Progenitor cell of endocrine pancreas (in vitro differentiated cells): ENCODE measurements around the gene SCGB1C2. TPM values are rescaled to one million over a fixed set of nuclear protein-coding genes. Genes with fewer than 3 reads are reported as not detected.
"Not testable (repeated sequence)": the region's sequence is repeated elsewhere in the genome, so short reads cannot be mapped to it uniquely, and the experiment has no call there.

ENCODE experiments used
- DNase-seq: peaks from one replicate; pipeline ENCODE4 v3.0.0; 2021; ENCODE audit warnings: low spot score; ENCODE audit not compliant: unreplicated experiment
- H3K27ac Mint-ChIP-seq: 2 replicates; pipeline ENCODE4 v1.8.0; 2021; ENCODE audit warnings: mild to moderate bottlenecking, moderate library complexity, mixed read lengths
- H3K27me3 Mint-ChIP-seq: 2 replicates; pipeline ENCODE4 v1.8.0; 2021; ENCODE audit warnings: mixed read lengths
- H3K36me3 Mint-ChIP-seq: 2 replicates; pipeline ENCODE4 v1.8.0; 2022; ENCODE audit warnings: mixed read lengths; ENCODE audit not compliant: insufficient read depth
- H3K4me1 Mint-ChIP-seq: 2 replicates; pipeline ENCODE4 v1.8.0; 2021; ENCODE audit warnings: low read depth, mixed read lengths
- H3K4me3 Mint-ChIP-seq: 2 replicates; pipeline ENCODE4 v1.8.0; 2021; ENCODE audit warnings: low read depth, mild to moderate bottlenecking, moderate library complexity, mixed read lengths
- H3K9me3 Mint-ChIP-seq: 2 replicates; pipeline ENCODE4 v1.8.0; 2021; ENCODE audit warnings: low read depth, mixed read lengths
- total RNA-seq: library from RNA; stranded (reverse); gene quantifications from 2 replicates; pipeline ENCODE4 v1.2.1, GENCODE V29; 2021
- TF ChIP-seq, protein P1 (sequence below): fragments of 200-600 bp; sonication (generic); IDR thresholded peaks from one replicate; pipeline ENCODE4 v1.5.0; 2021; ENCODE audit warnings: antibody characterized with exemption, mild to moderate bottlenecking; ENCODE audit not compliant: unreplicated experiment

Gene SCGB1C2
- total RNA-seq, 1 donor from 2014 or later: not detected

- Mint-ChIP-seq H3K27ac (no peak overlapping the region), H3K4me3 (no peak overlapping the region), H3K4me1 (no peaks in the 10 kb centered on the region), H3K36me3 (no peaks in the 10 kb centered on the region), H3K27me3 (peaks cover 3% of the 10 kb centered on the region), H3K9me3 (no peaks in the 10 kb centered on the region)
- DNase-seq: no peak
- TF ChIP-seq, protein P1, sequence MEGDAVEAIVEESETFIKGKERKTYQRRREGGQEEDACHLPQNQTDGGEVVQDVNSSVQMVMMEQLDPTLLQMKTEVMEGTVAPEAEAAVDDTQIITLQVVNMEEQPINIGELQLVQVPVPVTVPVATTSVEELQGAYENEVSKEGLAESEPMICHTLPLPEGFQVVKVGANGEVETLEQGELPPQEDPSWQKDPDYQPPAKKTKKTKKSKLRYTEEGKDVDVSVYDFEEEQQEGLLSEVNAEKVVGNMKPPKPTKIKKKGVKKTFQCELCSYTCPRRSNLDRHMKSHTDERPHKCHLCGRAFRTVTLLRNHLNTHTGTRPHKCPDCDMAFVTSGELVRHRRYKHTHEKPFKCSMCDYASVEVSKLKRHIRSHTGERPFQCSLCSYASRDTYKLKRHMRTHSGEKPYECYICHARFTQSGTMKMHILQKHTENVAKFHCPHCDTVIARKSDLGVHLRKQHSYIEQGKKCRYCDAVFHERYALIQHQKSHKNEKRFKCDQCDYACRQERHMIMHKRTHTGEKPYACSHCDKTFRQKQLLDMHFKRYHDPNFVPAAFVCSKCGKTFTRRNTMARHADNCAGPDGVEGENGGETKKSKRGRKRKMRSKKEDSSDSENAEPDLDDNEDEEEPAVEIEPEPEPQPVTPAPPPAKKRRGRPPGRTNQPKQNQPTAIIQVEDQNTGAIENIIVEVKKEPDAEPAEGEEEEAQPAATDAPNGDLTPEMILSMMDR: no peak
Observed at GRCh38 chr17:162689-163088, 25.3 kb downstream of the SCGB1C2 start.

- H3K27ac Mint-ChIP-seq: no peak overlapping the region
- no peaks in the 10 kb centered on the region for H3K9me3 Mint-ChIP-seq
- no peak for DNase-seq
- H3K27me3 Mint-ChIP-seq: peaks cover 3% of the 10 kb centered on the region
- TF ChIP-seq, protein P1: peak; percentile 44
- no peaks in the 10 kb centered on the region for H3K4me1 Mint-ChIP-seq
- H3K36me3 Mint-ChIP-seq: no peaks in the 10 kb centered on the region
- no peak overlapping the region for H3K4me3 Mint-ChIP-seq
Observed at GRCh38 chr17:163514-164098, 26.2 kb downstream of the SCGB1C2 start.

DNA sequence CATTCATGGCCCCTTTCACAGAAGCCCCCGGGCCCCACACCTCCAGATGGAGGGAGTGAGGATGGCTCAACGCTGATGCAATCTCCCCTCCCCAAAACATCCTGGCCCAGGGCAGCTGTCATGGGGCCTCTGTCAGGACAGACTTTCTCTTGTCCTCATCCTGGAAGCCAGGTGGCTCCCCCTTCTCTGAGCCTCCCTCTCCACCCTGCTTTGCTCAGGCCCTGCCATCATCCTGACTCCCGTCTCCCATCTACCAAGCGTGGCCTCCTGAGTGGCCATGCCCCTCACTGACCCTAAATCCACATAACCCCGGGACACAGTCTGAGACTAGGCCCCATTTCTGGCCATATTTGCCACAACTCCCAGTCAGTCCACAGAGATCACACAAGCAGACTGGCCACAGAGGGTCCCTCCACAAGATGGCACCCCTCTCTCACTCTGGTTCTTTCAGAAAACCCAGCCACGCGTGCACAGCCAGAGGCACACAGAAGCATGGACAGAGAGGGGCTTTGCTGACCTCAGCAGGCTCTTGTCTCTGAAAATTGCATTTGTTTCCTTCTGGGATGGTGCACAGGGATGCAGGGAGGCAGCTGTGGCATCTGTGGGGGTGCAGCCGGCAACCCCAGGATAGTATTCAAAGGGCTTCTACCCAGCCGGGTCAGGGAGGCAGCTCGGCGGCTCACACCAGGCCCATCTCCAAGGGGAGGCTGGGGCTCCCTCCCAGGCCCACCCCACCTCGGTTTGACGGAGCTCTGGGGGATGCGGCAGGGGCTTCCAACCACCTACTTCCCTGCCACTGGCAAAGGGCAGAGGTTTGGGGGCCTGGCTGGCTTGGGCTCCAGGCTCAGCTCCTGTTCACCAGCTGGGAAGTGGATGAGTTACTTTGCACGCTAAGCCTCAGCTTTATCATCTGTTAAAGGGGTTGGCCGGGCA is 27.2 kb downstream of the SCGB1C2 start:
- no peak for DNase-seq
- Mint-ChIP-seq H3K4me1 (no peaks in the 10 kb centered on the region), H3K4me3 (no peak overlapping the region), H3K27ac (peak overlapping the region; percentile 36), H3K9me3 (no peaks in the 10 kb centered on the region), H3K27me3 (peaks cover 7% of the 10 kb centered on the region), H3K36me3 (no peaks in the 10 kb centered on the region)
- TF ChIP-seq, protein P1: peak; percentile 61

DNA sequence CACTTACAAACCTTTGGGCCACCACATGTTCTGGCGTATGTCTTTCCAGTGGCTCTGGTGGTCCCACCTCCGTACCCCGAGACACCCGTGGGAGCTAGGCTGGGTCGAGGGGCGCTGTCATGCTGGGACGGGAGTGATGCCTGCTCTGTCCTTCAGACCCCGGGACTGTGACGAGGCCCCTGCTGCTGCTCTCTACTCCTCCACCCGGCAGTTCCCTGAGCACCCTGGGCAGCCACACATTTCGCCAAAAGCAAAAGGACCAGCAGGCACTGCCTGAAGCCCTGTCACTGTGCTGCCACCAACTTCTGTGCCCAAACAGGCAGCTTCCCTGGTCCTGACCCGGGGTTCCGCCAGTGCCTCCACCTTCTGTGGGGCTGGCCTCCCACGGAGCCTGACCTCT is 28.6 kb downstream of the SCGB1C2 start:
- Mint-ChIP-seq H3K9me3 (no peaks in the 10 kb centered on the region), H3K4me3 (no peak overlapping the region), H3K4me1 (no peaks in the 10 kb centered on the region), H3K36me3 (no peaks in the 10 kb centered on the region), H3K27me3 (peaks cover 7% of the 10 kb centered on the region), H3K27ac (no peak overlapping the region)
- DNase-seq: no peak
- TF ChIP-seq, protein P1: no peak

DNA sequence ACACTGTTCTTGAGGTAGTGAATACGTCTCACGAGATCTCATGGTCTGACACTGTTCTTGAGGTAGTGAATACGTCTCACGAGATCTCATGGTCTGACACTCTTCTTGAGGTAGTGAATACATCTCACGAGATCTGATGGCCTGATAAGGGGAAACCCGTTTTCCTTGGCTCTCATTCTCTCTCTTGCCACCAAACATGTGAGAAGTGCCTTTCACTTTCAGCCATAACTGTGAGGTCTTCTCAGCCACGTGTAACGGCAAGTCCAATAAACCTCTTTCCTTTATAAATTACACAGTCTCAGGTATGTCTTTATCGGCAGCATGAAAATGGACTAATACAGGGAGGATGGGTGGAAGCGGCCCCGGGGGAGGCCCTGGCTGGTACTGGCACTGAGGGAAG is 31.2 kb downstream of the SCGB1C2 start:
- H3K4me1 Mint-ChIP-seq, H3K27ac Mint-ChIP-seq, H3K36me3 Mint-ChIP-seq, H3K4me3 Mint-ChIP-seq, H3K9me3 Mint-ChIP-seq, DNase-seq, H3K27me3 Mint-ChIP-seq: not testable (repeated sequence)
